Measurements from ENCODE around the gene MAGI2. TPM values are rescaled to one million over a fixed set of nuclear protein-coding genes. Genes with fewer than 3 reads are reported as not detected.
"Not testable (repeated sequence)": the region's sequence is repeated elsewhere in the genome, so short reads cannot be mapped to it uniquely, and the experiment has no call there.

The MAGI2 gene
- total RNA-seq, 2 donors from 2014 or later, result 17.9 to 21.0 TPM

- intact Hi-C loops (cut with DNase I), result no loop called here
- no peak for DNase-seq (ENCODE audit: low spot score)
Observed at GRCh38 chr7:78345979-78346378, 1107.5 kb downstream of the MAGI2 start.

DNA sequence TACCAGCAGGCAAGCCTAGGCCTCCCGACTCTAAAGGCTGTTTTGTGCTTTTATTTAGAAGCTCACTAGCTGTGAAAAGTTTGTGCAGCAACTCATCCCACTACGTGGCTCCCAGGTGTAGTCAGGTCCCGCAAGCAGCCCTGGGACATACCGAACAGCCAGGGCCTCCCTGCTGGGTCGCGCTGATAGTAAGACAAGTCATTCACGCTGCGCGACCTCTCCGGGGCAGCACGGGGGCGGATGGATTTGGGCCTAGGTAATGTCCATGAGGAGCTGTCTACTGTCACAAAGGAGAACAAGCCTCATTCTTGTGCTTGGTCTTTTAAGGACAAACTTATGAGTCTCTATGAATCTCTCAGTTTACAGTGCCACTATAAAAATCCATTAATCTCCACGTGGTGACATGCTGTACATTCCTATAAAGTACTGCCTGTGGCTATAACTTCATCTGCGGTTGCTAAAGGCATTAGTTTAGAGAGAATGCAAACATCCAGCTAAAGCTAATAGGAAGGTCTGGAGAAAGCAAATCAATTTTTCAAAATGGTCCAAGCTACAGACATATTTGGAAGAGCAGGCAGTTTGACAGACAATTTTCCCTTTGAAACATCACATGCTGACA, 1108.1 kb downstream of the MAGI2 start:
- intact Hi-C loops (cut with DNase I), result no loop called here
- no peak for DNase-seq (ENCODE audit: low spot score)

DNA sequence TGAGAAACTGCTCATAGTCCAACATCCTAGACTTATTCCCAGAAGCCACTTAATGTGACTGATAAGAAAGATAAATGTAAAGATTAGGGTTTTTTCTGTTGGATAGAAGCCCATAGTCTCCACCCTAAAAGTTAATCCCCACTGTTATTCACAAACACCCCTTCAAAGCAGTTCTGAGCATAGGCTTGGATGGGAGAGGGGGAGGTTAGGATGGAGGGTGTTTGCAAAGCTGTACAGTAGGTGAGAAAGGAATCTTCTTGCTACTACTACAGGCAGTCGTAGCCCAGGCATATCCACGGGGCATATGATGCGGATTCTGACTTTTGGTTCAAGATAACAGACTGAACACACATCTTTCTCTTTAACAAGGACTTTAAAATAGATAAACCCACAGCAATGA, 1119.0 kb downstream of the MAGI2 start:
- intact Hi-C loops (cut with DNase I), result no loop called here
- no peak for DNase-seq (ENCODE audit: low spot score)

DNA sequence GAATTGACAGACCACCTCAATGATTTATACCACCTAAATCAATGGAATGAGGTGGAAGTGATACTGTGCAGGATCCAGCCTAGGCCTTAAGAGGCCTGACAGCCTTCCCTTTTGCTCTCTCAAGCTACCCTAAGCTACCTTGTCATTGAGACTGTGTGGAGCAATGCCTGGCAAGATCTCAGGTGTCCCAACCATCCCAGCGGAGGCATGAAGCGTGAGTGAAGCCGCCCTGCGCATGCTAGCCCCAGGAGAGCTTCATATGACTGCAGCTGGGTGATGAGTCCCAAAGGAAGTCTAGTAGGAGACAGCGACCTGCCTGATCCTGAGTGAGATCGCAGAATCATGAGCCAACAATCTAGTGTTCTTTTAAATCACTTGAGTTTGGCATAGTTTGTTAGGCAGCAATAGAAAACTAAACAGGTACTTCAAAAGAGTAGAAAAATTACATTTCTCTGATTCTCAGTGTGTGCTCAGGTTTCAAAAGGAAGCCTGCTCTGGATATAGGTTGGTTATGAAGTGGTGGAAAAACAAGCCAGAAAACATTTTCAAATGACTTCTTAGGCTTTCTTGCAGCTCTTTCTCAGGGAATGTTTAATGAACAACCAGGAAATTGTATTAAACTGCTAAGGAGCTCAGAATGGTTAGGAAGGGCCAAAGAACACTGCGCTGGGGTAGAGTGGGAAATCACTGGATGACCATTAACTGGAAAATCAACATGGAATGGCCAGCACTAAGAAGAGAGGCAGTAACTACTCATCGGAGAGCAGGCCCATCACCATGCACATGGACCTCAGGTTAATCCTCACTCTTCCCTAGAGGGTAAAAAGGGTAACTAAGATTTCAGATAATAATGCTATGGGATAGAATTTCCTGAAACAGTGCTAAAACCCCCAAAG, 1119.7 kb downstream of the MAGI2 start:
- DNase-seq (ENCODE audit: low spot score), result no peak
- intact Hi-C loops (cut with DNase I), result no loop called here

- DNase-seq (ENCODE audit: low spot score), result no peak
- intact Hi-C loops (cut with DNase I), result no loop called here
Observed at GRCh38 chr7:78329001-78329655, 1124.3 kb downstream of the MAGI2 start.

GRCh38 chr7:78327718-78328117, 1125.7 kb downstream of the MAGI2 start:
- intact Hi-C loops (cut with DNase I), result no loop called here
- DNase-seq (ENCODE audit: low spot score), result no peak

GRCh38 chr7:78326876-78327275, 1126.6 kb downstream of the MAGI2 start:
- intact Hi-C loops (cut with DNase I), result no loop called here
- no peak for DNase-seq (ENCODE audit: low spot score)

DNA sequence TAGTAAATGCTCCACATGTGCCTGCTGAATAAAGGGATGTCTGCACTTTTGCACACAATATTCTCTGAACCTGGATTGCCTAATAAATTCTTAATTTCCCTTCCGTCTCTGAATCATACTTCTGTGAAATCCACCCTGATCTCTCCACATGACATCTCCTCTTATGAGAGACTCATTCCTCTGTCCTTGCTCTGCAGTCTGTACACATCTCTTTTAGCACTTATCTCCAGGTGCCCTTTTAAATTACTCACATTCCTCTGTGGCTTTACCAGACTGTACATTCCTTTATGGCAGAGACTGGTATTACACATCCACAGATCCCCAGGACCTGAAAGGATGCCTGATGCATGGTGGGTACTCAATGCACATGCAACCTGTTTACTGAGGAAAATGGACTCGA, 1127.3 kb downstream of the MAGI2 start:
- intact Hi-C loops (cut with DNase I), result no loop called here
- no peak for DNase-seq (ENCODE audit: low spot score)

DNA sequence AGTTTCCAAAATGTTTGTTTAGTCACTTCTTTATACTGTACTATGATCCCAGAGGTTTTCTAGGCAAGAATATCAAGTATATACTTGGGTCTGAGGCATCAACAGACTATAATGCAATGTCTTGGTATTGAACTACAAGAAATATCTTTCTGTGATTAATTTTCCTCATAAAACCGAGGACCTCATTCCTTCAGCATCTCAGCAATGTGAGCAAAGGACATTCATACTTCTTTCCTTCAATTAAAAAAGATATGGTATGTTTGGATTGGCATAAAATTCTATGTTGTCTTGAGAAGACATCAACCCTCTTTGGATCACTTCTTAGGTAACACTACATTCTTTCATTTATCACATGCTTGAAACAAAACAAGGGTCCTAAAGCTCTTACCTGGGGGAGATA, 1130.3 kb downstream of the MAGI2 start:
- no peak for DNase-seq (ENCODE audit: low spot score)
- intact Hi-C loops (cut with DNase I), result no loop called here

DNA sequence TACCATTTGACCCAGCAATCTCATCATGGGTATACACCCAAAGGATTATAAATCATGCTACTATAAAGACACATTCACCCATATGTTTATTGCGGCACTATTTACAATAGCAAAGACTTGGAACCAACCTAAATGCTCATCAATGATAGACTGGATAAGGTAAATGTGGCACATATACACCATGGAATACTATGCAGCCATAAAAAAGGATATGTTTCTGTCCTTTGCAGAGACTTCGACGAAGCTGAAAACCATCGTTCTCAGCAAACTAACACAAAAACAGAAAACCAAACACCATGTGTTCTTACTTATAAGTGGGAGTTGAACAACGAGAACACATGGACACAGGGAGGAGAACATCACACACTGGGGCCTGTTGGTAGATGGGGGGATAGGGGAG, 1131.2 kb downstream of the MAGI2 start:
- intact Hi-C loops (cut with DNase I); DNase-seq (ENCODE audit: low spot score): not testable (repeated sequence)

GRCh38 chr7:78317371-78317770, 1136.1 kb downstream of the MAGI2 start:
- DNase-seq (ENCODE audit: low spot score), result no peak
- intact Hi-C loops (cut with DNase I), result no loop called here

DNA sequence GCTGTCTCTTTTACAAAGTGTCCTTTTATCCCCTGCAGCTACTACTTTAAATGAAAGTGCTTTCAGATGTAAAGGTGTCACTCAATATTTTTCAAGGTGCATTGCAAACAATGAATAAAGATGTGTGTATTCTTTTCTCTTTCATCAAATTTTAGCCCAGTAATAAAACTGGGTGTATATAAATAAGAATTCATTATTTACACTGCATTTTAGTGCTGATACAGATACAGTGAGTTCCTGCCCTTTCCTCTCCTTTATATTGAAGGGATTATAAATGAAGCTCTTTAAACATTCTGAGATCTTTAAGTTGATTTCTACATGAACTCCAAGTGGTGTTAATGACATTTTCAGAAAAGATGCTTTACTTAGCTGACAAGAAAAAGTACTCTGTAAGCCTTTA, 1137.4 kb downstream of the MAGI2 start:
- DNase-seq (ENCODE audit: low spot score), result no peak
- intact Hi-C loops (cut with DNase I), result no loop called here

DNA sequence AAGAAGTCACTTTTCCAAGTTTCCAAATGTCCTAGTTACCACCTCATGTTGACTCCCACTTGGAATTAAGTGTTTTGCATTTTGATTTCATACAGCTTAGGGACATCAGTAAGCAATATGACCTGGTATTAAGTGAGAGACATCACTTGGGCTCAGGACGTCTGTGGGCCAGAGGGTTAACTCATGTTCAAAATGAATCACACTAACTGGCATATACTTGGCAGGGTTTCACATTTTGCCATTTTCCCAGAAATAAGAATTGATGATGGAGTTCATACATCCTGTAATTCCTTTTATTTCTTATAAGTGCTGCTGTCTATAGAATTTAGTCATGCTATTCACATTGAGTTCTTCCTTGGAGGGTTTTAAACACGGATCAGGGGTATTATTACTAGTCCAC, 1138.3 kb downstream of the MAGI2 start:
- DNase-seq (ENCODE audit: low spot score), result no peak
- intact Hi-C loops (cut with DNase I), result no loop called here

- no peak for DNase-seq (ENCODE audit: low spot score)
- intact Hi-C loops (cut with DNase I), result no loop called here
Observed at GRCh38 chr7:78311181-78311580, 1142.3 kb downstream of the MAGI2 start.

DNA sequence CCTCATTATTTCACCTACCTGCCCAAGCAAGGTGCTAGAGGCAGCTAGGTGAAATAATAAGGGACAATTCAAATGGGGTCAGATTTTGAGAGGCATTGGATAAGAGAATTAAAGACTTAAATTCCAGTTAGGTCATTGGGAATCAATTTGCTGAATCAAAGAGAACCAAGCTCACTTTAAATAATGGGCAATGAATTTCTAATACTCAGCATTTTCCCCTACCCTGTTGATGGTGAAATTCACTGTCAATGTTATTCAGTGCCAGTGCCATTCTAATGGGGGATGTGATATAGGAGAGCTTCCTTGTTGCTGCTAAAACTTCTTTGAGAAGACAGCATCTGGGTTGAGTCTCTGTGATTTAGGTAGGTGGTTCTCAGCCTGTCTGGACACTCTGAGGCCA, 1145.6 kb downstream of the MAGI2 start:
- no peak for DNase-seq (ENCODE audit: low spot score)
- intact Hi-C loops (cut with DNase I), result no loop called here

- intact Hi-C loops (cut with DNase I), result no loop called here
- DNase-seq (ENCODE audit: low spot score), result no peak
Observed at GRCh38 chr7:78306634-78307033, 1146.8 kb downstream of the MAGI2 start.

DNA sequence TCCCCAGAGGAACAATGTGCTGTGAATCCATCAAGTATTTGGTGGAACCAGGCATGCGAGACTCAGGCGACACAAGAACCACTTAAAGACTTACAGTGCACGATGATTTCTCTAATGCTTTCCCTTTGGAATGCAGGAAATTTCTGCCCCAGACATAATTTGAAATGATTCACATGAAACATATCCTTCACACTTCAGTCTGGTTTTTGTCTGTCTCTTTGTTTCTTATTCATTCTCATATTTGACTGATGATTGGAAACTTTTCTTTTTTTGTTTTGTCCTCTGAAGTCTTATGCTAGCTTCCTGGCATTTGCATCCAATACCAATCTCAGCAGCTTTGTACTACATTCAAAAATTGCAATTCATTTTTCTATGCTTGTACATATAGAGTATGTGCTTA, 1152.1 kb downstream of the MAGI2 start:
- no peak for DNase-seq (ENCODE audit: low spot score)
- intact Hi-C loops (cut with DNase I), result no loop called here

DNA sequence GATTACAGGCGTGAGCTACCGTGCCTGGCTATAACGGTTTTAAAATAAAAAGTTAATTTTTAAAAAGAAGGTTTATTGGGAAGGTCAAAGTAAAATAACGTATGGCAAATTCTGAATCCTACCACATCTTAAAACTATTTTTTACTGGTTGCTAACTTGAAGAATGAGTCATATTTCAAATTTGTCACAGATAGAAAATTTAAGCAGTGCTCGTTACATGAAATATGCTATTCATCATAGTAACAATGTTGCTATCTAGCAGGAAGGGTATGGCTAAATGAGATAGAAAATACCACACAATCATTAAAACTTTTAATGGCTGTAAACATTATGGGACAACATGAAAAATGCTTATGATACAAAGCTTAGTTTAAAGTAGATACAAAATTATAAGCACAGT, 1154.4 kb downstream of the MAGI2 start:
- intact Hi-C loops (cut with DNase I), result no loop called here
- no peak for DNase-seq (ENCODE audit: low spot score)

GRCh38 chr7:78296644-78297371, 1156.7 kb downstream of the MAGI2 start:
- DNase-seq (ENCODE audit: low spot score), result no peak
- intact Hi-C loops (cut with DNase I), result no loop called here

GRCh38 chr7:78296046-78296597, 1157.3 kb downstream of the MAGI2 start:
- intact Hi-C loops (cut with DNase I), result no loop called here

More at GRCh38 chr7:78296046-78296597, 1157.3 kb downstream of the MAGI2 start:
- DNase-seq (ENCODE audit: low spot score), result no peak

Measured in posterior vena cava (tissue), 2 donors.